Activated T-cell treated with anti-CD3 and anti-CD28 coated beads, Interleukin-2, amount 50 U/mL, for 72 hours (primary cell): ENCODE results near the gene SPEG. TPM values are rescaled to one million over a fixed set of nuclear protein-coding genes. Genes with fewer than 3 reads are reported as not detected.

Experiments used
- ATAC-seq, 2 donors: fragments of 150-1000 bp; cut with Tn5 transposase; replicated peaks in 1 of 2; 2 replicates each; pipeline ENCODE4 v1.10.0; 2021; ENCODE audit warnings: moderate library complexity in 2 of 2, mild to moderate bottlenecking in 1 of 2
- DNase-seq, 2 donors: peaks; one replicate each; pipeline ENCODE4 v3.0.0; 2021 to 2022; ENCODE audit warnings: mixed read lengths in 1 of 2
- H3K27ac Mint-ChIP-seq: one replicate; pipeline ENCODE4 v1.8.0; 2022; ENCODE audit warnings: mild to moderate bottlenecking, moderate library complexity, mixed read lengths
- H3K27me3 Mint-ChIP-seq: one replicate; pipeline ENCODE4 v1.8.0; 2022; ENCODE audit warnings: low read depth, mixed read lengths
- H3K36me3 Mint-ChIP-seq, 2 donors: one replicate each; pipeline ENCODE4 v1.8.0; 2022; ENCODE audit warnings: mixed read lengths in 2 of 2, mild to moderate bottlenecking in 1 of 2; ENCODE audit not compliant: insufficient read depth in 2 of 2
- H3K4me1 Mint-ChIP-seq: one replicate; pipeline ENCODE4 v1.8.0; 2022; ENCODE audit warnings: low read depth, mixed read lengths
- H3K4me3 Mint-ChIP-seq, 2 donors: one replicate each; pipeline ENCODE4 v1.8.0; 2022; ENCODE audit warnings: mild to moderate bottlenecking in 2 of 2, mixed read lengths in 2 of 2, moderate library complexity in 2 of 2
- H3K9me3 Mint-ChIP-seq, 2 donors: one replicate each; pipeline ENCODE4 v1.8.0; 2022; ENCODE audit warnings: mixed read lengths in 2 of 2
- total RNA-seq, 2 donors: library from RNA; stranded (reverse); gene quantifications; one replicate each; pipeline ENCODE4 v1.2.3, GENCODE V29; 2022

The SPEG gene
- total RNA-seq, 2 donors from 2014 or later: 4.8 to 6.9 TPM

DNA sequence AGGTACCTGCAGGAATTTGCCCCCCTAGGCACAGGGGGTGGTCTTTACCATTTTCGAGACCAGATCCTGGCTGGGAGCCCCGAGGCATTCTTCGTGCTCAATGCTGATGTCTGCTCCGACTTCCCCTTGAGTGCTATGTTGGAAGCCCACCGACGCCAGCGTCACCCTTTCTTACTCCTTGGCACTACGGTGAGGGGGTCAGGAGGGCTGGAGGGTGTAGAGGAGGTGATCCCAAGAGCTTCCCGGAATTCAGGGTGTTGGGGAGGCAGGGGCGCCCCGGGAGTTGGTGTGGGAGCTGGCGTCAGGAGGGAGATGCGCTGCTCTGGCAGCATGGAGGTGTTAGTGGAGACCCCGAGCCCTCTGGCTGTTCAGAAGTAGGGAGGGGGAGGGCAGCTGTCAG, 67.2 kb downstream of the SPEG start:
- H3K27me3 Mint-ChIP-seq: peaks cover 16% of the 10 kb centered on the region
- H3K4me3 Mint-ChIP-seq: no peak overlapping the region
- no peak for ATAC-seq
- H3K9me3 Mint-ChIP-seq: no peaks in the 10 kb centered on the region
- DNase-seq: no peak
- peaks cover 38% of the 10 kb centered on the region for H3K4me1 Mint-ChIP-seq
- H3K36me3 Mint-ChIP-seq: peaks cover 5 to 7% of the 10 kb centered on the region in 2 donors
- no peak overlapping the region for H3K27ac Mint-ChIP-seq

DNA sequence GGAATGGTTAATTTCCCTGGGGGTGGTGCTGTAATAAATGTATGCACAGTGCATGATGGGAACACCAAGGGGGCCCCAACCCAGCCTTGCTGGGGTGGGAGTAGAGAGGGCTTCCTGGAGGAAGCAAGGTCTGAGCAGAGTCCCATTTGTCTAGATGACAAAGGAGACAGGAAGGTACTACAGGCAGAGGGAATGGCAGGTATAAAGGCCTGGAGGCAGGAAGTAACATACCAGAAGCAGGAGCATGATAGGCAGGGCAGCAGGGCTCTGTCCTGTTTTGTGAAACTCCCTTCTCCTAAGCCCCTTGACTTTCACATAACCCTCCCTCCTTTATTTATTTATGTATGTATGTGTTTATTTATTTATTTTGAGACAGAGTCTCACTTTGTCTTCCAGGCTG, 68.0 kb downstream of the SPEG start:
- ATAC-seq (no peak), DNase-seq (no peak)
- Mint-ChIP-seq H3K27me3 (peaks cover 8% of the 10 kb centered on the region), H3K4me3 (no peak overlapping the region), H3K9me3 (no peaks in the 10 kb centered on the region), H3K36me3 (peaks cover 5 to 7% of the 10 kb centered on the region in 2 donors), H3K27ac (no peak overlapping the region), H3K4me1 (peaks cover 32% of the 10 kb centered on the region)

DNA sequence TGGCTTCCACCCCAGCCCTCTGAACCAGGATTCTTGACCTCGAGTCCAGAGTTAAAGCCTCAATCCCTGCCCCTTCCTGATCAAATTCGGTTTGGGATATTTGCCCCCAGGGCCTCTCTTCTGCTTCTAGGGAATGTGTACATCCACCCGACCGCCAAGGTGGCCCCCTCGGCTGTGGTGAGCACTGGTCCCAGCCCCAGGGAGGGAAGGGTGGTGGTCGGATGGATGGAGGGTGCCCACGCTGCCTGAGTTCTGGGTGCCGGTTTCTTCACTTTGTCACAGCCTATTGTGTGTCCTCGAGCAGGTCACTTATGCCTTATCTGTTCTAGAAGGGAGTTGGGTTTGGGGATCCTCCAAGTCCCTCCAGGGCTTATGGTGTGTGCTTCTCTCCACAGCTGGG, 70.9 kb downstream of the SPEG start:
- H3K27ac Mint-ChIP-seq: no peak overlapping the region
- no peaks in the 10 kb centered on the region for H3K9me3 Mint-ChIP-seq
- no peak overlapping the region for H3K4me3 Mint-ChIP-seq
- DNase-seq (no peak), ATAC-seq (no peak)
- H3K36me3 Mint-ChIP-seq: peaks cover 0 to 4% of the 10 kb centered on the region in 2 donors
- H3K27me3 Mint-ChIP-seq: peaks cover 13% of the 10 kb centered on the region
- peaks cover 18% of the 10 kb centered on the region for H3K4me1 Mint-ChIP-seq

DNA sequence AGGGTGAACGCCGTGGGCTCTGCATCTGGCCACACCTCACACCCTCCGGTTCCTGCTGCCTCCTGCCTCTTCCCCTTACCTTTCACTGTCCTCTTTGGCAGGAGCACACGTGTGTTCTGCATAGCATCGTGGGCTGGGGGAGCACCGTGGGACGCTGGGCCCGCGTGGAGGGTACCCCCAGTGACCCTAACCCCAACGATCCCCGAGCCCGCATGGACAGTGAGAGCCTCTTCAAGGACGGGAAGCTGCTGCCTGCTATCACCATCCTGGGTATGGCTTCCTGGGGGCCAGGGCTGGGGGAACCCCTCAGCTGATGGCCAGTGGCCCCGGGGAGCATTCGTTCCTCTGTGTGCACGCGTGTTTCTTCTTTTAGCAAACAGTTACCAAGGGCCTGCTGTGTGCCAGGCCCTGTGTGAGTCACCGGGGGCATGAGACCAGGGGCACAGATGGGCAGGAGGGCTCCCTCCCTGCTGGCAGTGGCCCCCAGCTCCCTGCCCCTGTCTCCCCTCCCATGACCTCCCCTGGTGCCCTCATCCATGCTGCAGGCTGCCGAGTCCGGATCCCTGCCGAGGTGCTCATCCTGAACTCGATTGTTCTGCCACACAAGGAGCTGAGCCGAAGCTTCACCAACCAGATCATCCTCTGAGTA, 71.6 kb downstream of the SPEG start:
- Mint-ChIP-seq H3K4me3 (no peak overlapping the region), H3K9me3 (no peaks in the 10 kb centered on the region)
- no peak for ATAC-seq

DNA sequence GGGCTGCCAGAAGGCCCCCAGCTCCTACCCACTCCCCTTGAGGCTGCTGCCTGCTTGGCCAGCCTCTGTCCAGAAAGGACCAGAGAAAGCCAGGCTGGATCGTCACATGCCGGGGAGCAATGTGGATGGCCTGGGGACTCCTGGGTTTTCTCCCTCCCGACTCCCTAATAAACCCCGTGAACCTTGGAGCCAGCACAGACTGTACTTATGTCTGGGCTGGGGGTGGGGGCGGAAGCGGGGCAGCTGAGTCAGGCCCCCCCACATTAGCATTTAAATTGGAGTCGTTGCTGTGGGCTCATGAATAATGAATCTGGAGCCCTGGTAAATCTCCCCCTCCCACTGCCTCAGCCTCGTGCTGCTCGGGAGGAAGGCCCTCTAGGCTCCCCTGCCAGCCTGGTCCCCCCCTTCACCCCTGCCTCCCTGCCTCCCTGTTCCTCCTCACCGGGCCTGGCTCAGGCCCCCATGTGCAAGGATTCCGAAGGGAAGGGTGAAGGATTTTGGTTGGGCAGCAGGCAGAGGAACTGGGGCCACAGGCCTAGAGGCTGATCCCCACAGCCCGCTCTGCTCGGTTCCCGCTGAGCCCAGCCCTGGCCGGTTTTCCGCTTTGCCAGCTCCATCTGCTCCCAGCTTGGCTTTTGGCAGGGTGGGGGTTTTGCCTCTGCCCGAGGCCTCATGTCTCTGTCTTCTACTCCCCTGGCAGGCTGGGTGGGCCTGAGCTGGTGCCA, 72.3 kb downstream of the SPEG start:
- Mint-ChIP-seq H3K27me3 (peaks cover 27% of the 10 kb centered on the region), H3K4me3 (no peak overlapping the region), H3K9me3 (no peaks in the 10 kb centered on the region), H3K4me1 (peaks cover 18% of the 10 kb centered on the region), H3K36me3 (peaks cover 0 to 4% of the 10 kb centered on the region in 2 donors), H3K27ac (no peak overlapping the region)
- ATAC-seq (no peak), DNase-seq (no peak)

More for the DNA sequence above, 71.6 kb downstream of the SPEG start:
- H3K36me3 Mint-ChIP-seq: peaks cover 0 to 4% of the 10 kb centered on the region in 2 donors
- H3K27ac Mint-ChIP-seq: no peak overlapping the region
- H3K4me1 Mint-ChIP-seq: peaks cover 18% of the 10 kb centered on the region
- peaks cover 20% of the 10 kb centered on the region for H3K27me3 Mint-ChIP-seq
- DNase-seq: no peak

DNA sequence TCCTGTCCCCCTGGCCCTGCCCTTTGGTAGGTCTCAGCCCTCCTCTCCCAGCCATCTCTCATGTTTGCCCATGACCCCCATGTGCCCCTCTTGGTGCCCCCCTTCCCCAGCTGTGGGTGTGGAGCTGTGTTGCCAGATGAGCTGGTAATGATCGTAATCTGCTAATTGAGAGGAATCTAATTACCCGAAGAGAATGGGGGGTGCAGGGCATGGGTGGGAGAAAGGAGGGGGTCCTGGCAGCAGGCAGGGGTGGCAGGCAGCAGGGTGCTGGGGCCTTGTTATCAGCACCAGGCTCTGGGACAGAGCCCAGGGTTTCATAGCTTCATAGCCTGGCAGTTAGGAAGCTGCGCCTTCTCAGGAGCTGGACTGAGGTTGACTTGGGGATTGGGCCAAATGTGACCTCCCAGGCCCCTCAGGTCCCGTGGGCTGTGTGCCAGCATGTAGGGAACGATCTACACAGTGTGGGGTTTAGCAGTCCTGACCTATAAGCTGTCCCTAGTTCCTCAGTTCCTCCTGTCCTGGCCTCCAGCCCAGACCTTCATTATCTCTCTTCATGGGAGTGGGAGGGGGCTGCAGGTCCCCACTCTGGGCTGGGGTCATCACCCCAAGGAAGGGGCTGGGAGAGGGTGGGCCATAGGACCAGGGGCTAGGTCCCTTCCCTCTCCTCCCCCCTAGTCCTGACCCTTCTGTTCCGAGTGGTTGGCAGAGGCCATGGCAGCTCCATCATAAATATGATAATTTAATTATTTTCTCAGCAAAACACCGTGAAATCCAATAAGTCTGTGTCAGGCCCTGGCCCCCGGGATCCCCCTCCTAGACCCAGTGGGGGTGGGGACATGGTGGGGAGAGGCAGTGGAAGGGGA, 73.2 kb downstream of the SPEG start:
- Mint-ChIP-seq H3K9me3 (no peaks in the 10 kb centered on the region), H3K4me3 (no peak overlapping the region), H3K27ac (no peak overlapping the region), H3K4me1 (peaks cover 18% of the 10 kb centered on the region), H3K36me3 (peaks cover 0 to 4% of the 10 kb centered on the region in 2 donors), H3K27me3 (peaks cover 32% of the 10 kb centered on the region)
- DNase-seq: no peak
- ATAC-seq: no peak

DNA sequence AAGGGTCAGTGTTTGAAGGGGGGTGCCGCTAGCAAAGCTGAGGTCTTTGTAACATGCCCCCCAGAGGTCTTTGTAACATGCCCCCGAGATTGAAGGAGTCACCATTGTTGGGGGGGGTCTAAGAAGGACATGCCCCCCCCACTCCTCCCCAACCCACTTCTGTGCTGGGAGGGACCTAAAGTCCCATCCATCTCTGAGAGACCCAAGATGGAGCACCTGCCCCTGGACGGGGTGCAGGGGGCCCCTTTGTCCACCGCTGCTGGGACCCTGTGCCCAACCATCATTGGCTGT, 73.7 kb downstream of the SPEG start:
- H3K4me1 Mint-ChIP-seq: peaks cover 19% of the 10 kb centered on the region
- DNase-seq: no peak
- H3K27ac Mint-ChIP-seq: no peak overlapping the region
- no peaks in the 10 kb centered on the region for H3K9me3 Mint-ChIP-seq
- H3K36me3 Mint-ChIP-seq: peaks cover 0 to 4% of the 10 kb centered on the region in 2 donors
- H3K4me3 Mint-ChIP-seq: no peak overlapping the region
- ATAC-seq: no peak
- H3K27me3 Mint-ChIP-seq: peaks cover 37% of the 10 kb centered on the region

DNA sequence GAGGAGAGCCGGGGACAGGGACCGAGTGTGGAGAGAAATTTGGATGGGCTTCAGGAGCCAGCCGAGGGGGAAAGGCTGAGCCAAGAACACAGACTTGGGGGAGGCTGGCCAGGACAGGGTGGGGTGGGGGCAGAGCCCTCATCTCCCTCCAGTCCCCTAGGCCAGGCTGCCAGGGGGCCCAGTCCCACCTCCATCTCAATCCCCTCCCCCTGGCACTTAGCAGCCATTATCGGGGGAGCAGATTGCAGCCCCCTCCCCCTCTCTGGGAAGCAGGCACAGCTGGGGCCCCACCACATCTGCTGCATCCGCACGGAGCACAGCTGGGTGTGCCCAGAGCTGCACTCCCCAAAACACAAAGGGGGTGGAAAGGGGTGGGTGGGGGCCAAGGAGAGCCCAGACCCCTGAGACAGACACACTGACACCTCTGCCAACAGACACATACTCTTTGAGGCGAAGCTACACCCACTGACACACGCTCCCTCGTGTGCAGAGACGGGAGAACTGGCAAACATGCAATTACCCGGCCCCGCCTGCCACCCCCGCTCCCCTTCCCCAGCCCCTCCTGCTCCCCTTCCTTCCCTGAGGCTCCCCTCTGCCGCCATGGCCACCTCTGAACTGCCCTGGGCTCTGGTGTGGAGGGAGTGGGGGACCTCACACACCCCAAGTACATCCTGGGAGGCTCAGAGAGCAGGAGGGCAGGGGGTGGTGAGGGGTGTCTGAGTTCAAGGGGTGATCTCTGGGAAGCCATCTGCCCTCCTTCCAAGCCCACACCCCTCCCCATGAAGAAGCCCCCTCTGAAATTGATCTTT, 74.5 kb downstream of the SPEG start:
- peaks cover 0 to 4% of the 10 kb centered on the region in 2 donors for H3K36me3 Mint-ChIP-seq
- DNase-seq: no peak
- H3K9me3 Mint-ChIP-seq: no peaks in the 10 kb centered on the region
- H3K27ac Mint-ChIP-seq: no peak overlapping the region
- ATAC-seq: peak; percentile 40 to 48
- peaks cover 45% of the 10 kb centered on the region for H3K27me3 Mint-ChIP-seq
- peaks cover 27% of the 10 kb centered on the region for H3K4me1 Mint-ChIP-seq
- peak overlapping the region; percentile 50 to 51 for H3K4me3 Mint-ChIP-seq

DNA sequence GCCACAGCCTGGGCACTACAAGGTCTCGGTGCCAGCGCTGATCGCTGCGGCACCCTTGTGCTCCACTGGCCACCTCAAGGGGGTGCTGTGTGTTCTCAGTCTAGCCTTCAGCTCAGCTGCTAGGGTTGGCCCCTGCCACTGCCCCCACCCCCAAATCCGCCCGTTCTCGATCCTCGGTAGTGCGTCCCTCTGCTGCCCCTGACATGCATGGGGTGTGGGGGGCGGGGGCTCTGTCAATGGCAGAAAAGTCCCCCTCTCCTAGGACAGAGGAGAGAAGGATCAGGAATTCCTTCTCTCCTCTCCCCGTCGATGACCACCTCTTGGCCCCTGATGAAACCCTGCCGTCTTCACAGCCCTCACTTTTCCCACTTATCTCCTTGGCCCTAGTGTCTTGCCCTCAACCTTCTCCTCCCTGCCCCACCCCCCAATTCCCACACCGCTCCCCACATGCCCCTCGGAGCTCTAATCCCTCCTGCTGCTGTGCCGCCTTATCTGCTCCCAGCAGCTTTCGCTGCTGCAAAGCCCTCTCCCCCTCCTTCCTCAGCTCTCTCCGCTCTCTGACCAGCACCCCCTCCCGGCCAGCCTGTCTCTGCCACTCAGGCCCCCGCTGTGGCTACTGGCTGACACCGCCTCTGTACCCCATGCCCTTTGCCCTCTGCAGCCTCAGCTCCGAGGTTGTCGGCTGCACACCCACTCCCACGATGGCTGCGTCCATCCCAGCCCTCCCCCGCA, 75.3 kb downstream of the SPEG start:
- Mint-ChIP-seq H3K9me3 (no peaks in the 10 kb centered on the region), H3K4me3 (peak overlapping the region; percentile 50 to 51), H3K36me3 (peaks cover 0 to 2% of the 10 kb centered on the region in 2 donors), H3K4me1 (peaks cover 23% of the 10 kb centered on the region), H3K27ac (no peak overlapping the region), H3K27me3 (peaks cover 48% of the 10 kb centered on the region)
- DNase-seq (peak; percentile 64 to 70), ATAC-seq (peak; percentile 86)

DNA sequence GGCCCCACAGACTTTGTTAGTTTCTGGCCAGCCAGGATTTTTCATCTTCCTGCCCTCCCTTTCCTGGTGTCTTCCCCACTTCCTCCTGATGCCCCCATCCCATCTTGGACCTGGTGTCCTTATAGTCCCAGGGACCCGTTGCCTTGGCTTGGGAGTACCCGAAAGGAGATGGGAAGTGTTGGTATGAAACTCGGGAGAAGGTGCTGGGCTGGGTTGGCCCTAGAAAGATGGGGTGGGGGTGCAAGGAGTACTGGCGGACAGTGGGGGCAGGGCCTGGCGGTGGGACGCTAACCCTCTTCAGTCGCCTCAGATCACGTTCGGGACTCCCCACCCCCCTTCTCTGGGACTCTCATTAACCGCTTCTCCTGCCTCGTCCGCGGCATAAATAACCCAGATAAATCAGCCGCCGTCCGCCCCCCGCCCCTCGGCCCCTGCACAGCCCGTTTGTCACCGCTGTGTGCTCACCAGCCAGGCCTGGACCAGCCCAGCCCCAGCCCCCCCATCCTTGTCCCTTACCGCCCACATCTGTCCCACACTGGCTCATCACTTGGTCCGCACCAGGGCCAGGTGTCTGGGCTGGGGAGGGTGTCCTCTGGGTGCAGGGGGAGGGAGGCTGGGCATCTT, 76.0 kb downstream of the SPEG start:
- ATAC-seq (no peak), DNase-seq (no peak)
- Mint-ChIP-seq H3K9me3 (no peaks in the 10 kb centered on the region), H3K4me3 (peak overlapping the region in 1 of 2 donors; percentile 51), H3K4me1 (peaks cover 23% of the 10 kb centered on the region), H3K36me3 (no peaks in the 10 kb centered on the region), H3K27me3 (peaks cover 53% of the 10 kb centered on the region), H3K27ac (no peak overlapping the region)

DNA sequence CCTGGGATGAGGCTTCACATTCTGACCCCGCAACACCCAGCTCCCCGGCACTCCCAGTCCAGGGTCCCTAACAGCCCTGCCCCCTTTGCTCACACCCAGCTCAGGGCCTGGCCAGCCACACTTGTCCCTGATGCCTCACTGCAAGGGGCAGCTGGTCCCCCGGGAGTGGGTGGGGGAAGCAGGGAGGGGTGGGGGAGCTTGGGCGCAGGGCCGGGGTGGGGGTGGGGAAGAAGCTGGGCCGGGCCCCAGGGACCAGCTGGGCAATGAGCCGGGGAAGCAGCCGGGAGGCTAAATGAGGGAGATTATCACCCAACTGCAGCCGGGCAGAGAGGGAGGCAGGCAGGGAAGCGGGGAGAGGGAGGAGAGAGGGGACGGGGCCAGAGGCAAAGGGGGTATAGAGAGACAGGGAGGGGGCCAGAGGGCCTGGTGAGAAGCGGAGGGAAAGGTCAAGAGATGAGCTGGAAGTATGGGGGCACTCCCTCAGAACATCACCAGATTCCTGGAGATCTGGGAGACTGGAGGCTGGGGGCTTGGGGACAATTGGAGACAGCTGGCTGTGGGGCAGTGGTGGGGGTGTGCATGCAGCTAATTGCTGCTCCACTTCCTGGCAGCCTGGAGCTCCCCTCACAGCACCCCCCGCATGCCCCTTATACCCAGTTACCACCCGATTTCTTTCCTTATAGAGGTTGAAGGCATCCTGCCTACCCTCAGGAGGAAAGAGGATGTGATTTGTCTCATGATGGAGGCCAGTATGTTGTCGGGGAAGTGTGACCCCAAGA, 77.1 kb downstream of the SPEG start:
- ATAC-seq (no peak), DNase-seq (no peak)
- H3K36me3 Mint-ChIP-seq: no peaks in the 10 kb centered on the region
- H3K9me3 Mint-ChIP-seq: no peaks in the 10 kb centered on the region
- peaks cover 64% of the 10 kb centered on the region for H3K27me3 Mint-ChIP-seq
- H3K4me3 Mint-ChIP-seq: no peak overlapping the region
- H3K27ac Mint-ChIP-seq: no peak overlapping the region
- peaks cover 23% of the 10 kb centered on the region for H3K4me1 Mint-ChIP-seq
